Motor neuron (in vitro differentiated cells): ENCODE measurements around the gene HOXD9. TPM values are rescaled to one million over a fixed set of nuclear protein-coding genes. Genes with fewer than 3 reads are reported as not detected.
A peak's percentile ranks its signal among the peaks of the same experiment; 100 is the strongest.

ENCODE experiments used
- ATAC-seq, 8 experiments: fragments of 200-7000 bp; cut with Tn5 transposase; replicated peaks in 6 of 8; 2 replicates each; pipeline ENCODE4 v1.8.0; 2021; ENCODE audit warnings: mild to moderate bottlenecking in 8 of 8, moderate library complexity in 8 of 8
- H3K27ac ChIP-seq, 2 donors: fragments of 250-450 bp; sonication (Bioruptor Pico); 2 replicates each; pipeline ENCODE4 v1.9.0; 2021; ENCODE audit warnings: antibody characterized with exemption in 2 of 2, mild to moderate bottlenecking in 2 of 2, moderate library complexity in 1 of 2
- H3K4me1 ChIP-seq, 2 donors: fragments of 250-450 bp; sonication (Bioruptor Pico); replicated peaks in 1 of 2; 2 replicates each; pipeline ENCODE4 v1.6.1; 2021; ENCODE audit warnings: antibody characterized with exemption in 2 of 2, mild to moderate bottlenecking in 2 of 2, moderate library complexity in 1 of 2
- H3K4me3 ChIP-seq, 5 donors: fragments of 250-450 bp; sonication (Bioruptor Pico); 2 replicates each; pipeline ENCODE4 v1.9.0; 2021; ENCODE audit warnings: antibody characterized with exemption in 5 of 5, mild to moderate bottlenecking in 5 of 5, moderate library complexity in 4 of 5
- WGBS, 10 experiments: fragments of 450-650 bp; shearing (Covaris generic); methylation state at CpG; one replicate each; pipeline ENCODE4 v1.0.0; 2022; 5-methylcytosine and 5-hydroxymethylcytosine counted together
- in situ Hi-C, 9 experiments: fragments of 400-800 bp; cut with MboI; loops; one replicate each; pipeline ENCODE4 v1.15.0; 2021; ENCODE audit warnings: low sequenced_read_pairs in 9 of 9, low pct_unique_long_range_greater_than_20kb in 2 of 9; ENCODE audit not compliant: unreplicated experiment in 9 of 9
- total RNA-seq, 8 experiments: library from RNA; unstranded; fragments of 300-600 nt; gene quantifications; 2 replicates each; pipeline versions ENCODE4 v1.2.3 to v1.2.4, GENCODE V29; 2022

HOXD9 gene
- total RNA-seq, 8 experiments from 2014 or later, result 2.9 to 11.9 (median 5.7) TPM

GRCh38 chr2:176103194-176103593 is 19.3 kb upstream of the HOXD9 start:
- WGBS, 10 experiments, result 0 to 82% (median 19%) methylated on average over 1 to 6 of the region's 7 CpGs; no CpG with 5 or more reads in 1 of the 10 experiments
- Histone ChIP-seq H3K4me1 (peaks cover 0 to 30% of the 10 kb centered on the region in 2 donors), H3K4me3 (no peak overlapping the region), H3K27ac (no peak overlapping the region)
- in situ Hi-C loops, result loop anchor here in 3 of 9 experiments (25.0 kb wide), 3 partner anchors 709 to 1659 kb away; no protein-coding TSS in a partner anchor
- ATAC-seq, result no peak

GRCh38 chr2:176103742-176104315 is 18.7 kb upstream of the HOXD9 start:
- H3K27ac ChIP-seq, result no peak overlapping the region
- no peak overlapping the region for H3K4me3 ChIP-seq
- in situ Hi-C loops, result loop anchor here in 3 of 9 experiments (25.0 kb wide), 3 partner anchors 708 to 1658 kb away; no protein-coding TSS in a partner anchor
- peak in 1 of 8 experiments; percentile 6 for ATAC-seq
- peaks cover 0 to 23% of the 10 kb centered on the region in 2 donors for H3K4me1 ChIP-seq
- 0 to 49% (median 0%) methylated on average over 1 to 8 of the region's 17 CpGs for WGBS, 10 experiments

- H3K27ac ChIP-seq, result no peak overlapping the region
- peak in 2 of 8 experiments; percentile 5 to 35 for ATAC-seq
- peaks cover 0 to 27% of the 10 kb centered on the region in 2 donors for H3K4me1 ChIP-seq
- no peak overlapping the region for H3K4me3 ChIP-seq
- in situ Hi-C loops, result loop anchor here in 3 of 9 experiments (25.0 kb wide), 3 partner anchors 708 to 1658 kb away; no protein-coding TSS in a partner anchor
- 0 to 8% (median 3%) methylated on average over 2 to 14 of the region's 56 CpGs; no CpG with 5 or more reads in 1 of the 10 experiments for WGBS, 10 experiments
Observed at GRCh38 chr2:176104316-176105077, 18.0 kb upstream of the HOXD9 start.

GRCh38 chr2:176105078-176105729 is 17.3 kb upstream of the HOXD9 start:
- no peak overlapping the region for H3K27ac ChIP-seq
- peak in 1 of 8 experiments; percentile 10 for ATAC-seq
- WGBS, 10 experiments, result 0 to 87% (median 20%) methylated on average over 1 to 3 of the region's 25 CpGs; no CpG with 5 or more reads in 6 of the 10 experiments
- H3K4me1 ChIP-seq, result peaks cover 0 to 24% of the 10 kb centered on the region in 2 donors
- in situ Hi-C loops, result loop anchor here in 3 of 9 experiments (25.0 kb wide), 3 partner anchors 707 to 1657 kb away; no protein-coding TSS in a partner anchor
- H3K4me3 ChIP-seq, result no peak overlapping the region

- Histone ChIP-seq H3K27ac (no peak overlapping the region), H3K4me3 (no peak overlapping the region), H3K4me1 (peaks cover 0 to 24% of the 10 kb centered on the region in 2 donors)
- in situ Hi-C loops, result loop anchor here in 3 of 9 experiments (25.0 kb wide), 3 partner anchors 706 to 1656 kb away; no protein-coding TSS in a partner anchor
- 0 to 40% (median 8%) methylated on average over 2 to 15 of the region's 25 CpGs for WGBS, 10 experiments
- ATAC-seq, result peak in 1 of 8 experiments; percentile 2
Observed at GRCh38 chr2:176105730-176106580, 16.6 kb upstream of the HOXD9 start.

- Histone ChIP-seq H3K4me3 (peak within 1 kb of the TSS in 4 of 5 donors; percentile 1 to 18 (median 12)), H3K27ac (no peak within 1 kb of the TSS)
- ATAC-seq, result peak; percentile 13 to 77 (median 59)
Observed at GRCh38 chr2:176106581-176107539, 15.7 kb upstream of the HOXD9 start, which contains the start of gene HOXD11. HOXD11 (plus strand) TSS chr2:176107280; CDS start chr2:176107356, 76 bp downstream.

GRCh38 chr2:176107731-176108181 is 14.8 kb upstream of the HOXD9 start:
- peak overlapping the region in 3 of 5 donors; percentile 1 to 18 (median 14) for H3K4me3 ChIP-seq
- H3K4me1 ChIP-seq, result peaks cover 0 to 24% of the 10 kb centered on the region in 2 donors
- in situ Hi-C loops, result loop anchor here in 3 of 9 experiments (25.0 kb wide), 3 partner anchors 705 to 1655 kb away; no protein-coding TSS in a partner anchor
- peak in 4 of 8 experiments; percentile 11 to 17 (median 14) for ATAC-seq
- no peak overlapping the region for H3K27ac ChIP-seq
- WGBS, 10 experiments, result no CpG with 5 or more reads among the region's 59 CpGs

More at GRCh38 chr2:176106581-176107539, 15.7 kb upstream of the HOXD9 start, which contains the start of gene HOXD11:
- whole genome bisulfite sequencing, 10 experiments, result 0 to 12% (median 4%) methylated on average over 1 to 10 of the region's 85 CpGs; no CpG with 5 or more reads in 2 of the 10 experiments
- in situ Hi-C loops, result loop anchor here in 3 of 9 experiments (25.0 kb wide), 3 partner anchors 705 to 1655 kb away; no protein-coding TSS in a partner anchor
- H3K4me1 ChIP-seq, result peaks cover 0 to 24% of the 10 kb centered on the region in 2 donors

GRCh38 chr2:176109192-176109901 is 13.2 kb upstream of the HOXD9 start:
- in situ Hi-C loops, result loop anchor here in 3 of 9 experiments (25.0 kb wide), 3 partner anchors 703 to 1653 kb away; no protein-coding TSS in a partner anchor
- Histone ChIP-seq H3K27ac (no peak overlapping the region), H3K4me1 (peaks cover 0 to 20% of the 10 kb centered on the region in 2 donors), H3K4me3 (no peak overlapping the region)
- WGBS, 10 experiments, result 0 to 100% (median 18%) methylated on average over 1 to 19 of the region's 26 CpGs; no CpG with 5 or more reads in 1 of the 10 experiments
- no peak for ATAC-seq

- H3K27ac ChIP-seq, result no peak overlapping the region
- in situ Hi-C loops, result loop anchor here in 3 of 9 experiments (25.0 kb wide), 3 partner anchors 702 to 1652 kb away; no protein-coding TSS in a partner anchor
- peaks cover 0 to 16% of the 10 kb centered on the region in 2 donors for H3K4me1 ChIP-seq
- ATAC-seq, result no peak
- WGBS, 10 experiments, result 0 to 57% (median 20%) methylated on average over 1 to 4 of the region's 4 CpGs; no CpG with 5 or more reads in 3 of the 10 experiments
- no peak overlapping the region for H3K4me3 ChIP-seq
Observed at GRCh38 chr2:176109946-176110345, 12.6 kb upstream of the HOXD9 start.
